K562 (cell line): ENCODE data around the gene COL23A1. TPM values are rescaled to one million over a fixed set of nuclear protein-coding genes. Genes with fewer than 3 reads are reported as not detected.

Experiments used
- ATAC-seq: fragments of 200-7000 bp; cut with Tn5 transposase; 3 replicates; pipeline ENCODE4 v1.9.1; 2020; ENCODE audit warnings: moderate library complexity
- BruUV-seq: library from RNA; stranded (reverse); fragments of 400-500 nt; replicated peaks from 2 replicates; lab custom pipeline; 2021; lab: Mats Ljungman, UMichigan
- CTCF ChIA-PET: fragments of 300-600 bp; formaldehyde crosslinking; extraction: SDS; loops from one replicate; lab custom pipeline; 2021; ENCODE audit warnings: low intra/inter-chr PET ratio; lab: Yijun Ruan, JAX
- POLR2A ChIA-PET: fragments of 300-600, 350-650 bp; sonication (Branson Sonifier 250); formaldehyde crosslinking; extraction: SDS; loops from one replicate; lab custom pipeline; 2021; ENCODE audit warnings: antibody characterized with exemption, inconsistent platforms; lab: Yijun Ruan, JAX
- DNase-seq, 4 experiments: peaks; one replicate each; pipeline versions ENCODE4 v3.0.0 to v3.0.0-alpha.2; 2011 to 2018; ENCODE audit warnings: low spot score in 3 of 4, mixed read lengths in 3 of 4; ENCODE audit errors: extremely low read depth in 1 of 4
- FAIRE-seq: peaks from 2 replicates; lab custom pipeline; 2011; peaks lifted over from hg19 to GRCh38; lab: Jason Lieb, UNC
- H2AFZ ChIP-seq: 2 replicates; pipeline ENCODE4 v1.6.0; 2011; ENCODE audit warnings: low read depth, low read length, control low read depth, inconsistent platforms
- H3K27ac ChIP-seq: fragments of 200-600 bp; 3 replicates; pipeline ENCODE4 v1.8.0; 2011; ENCODE audit warnings: low read depth, mild to moderate bottlenecking, control low read depth, inconsistent platforms, low read length, moderate library complexity, mixed read lengths; ENCODE audit errors: extremely low read depth
- H3K27me3 ChIP-seq, 2 experiments: fragments of 300-600 bp in 1 of 2; 2 replicates in 1 of 2; 3 replicates in 1 of 2; pipeline versions ENCODE4 v1.6.0 to v1.8.0; 2011; ENCODE audit warnings: inconsistent platforms in 2 of 2, low read length in 2 of 2, mild to moderate bottlenecking in 1 of 2, mixed read lengths in 1 of 2, moderate library complexity in 1 of 2; ENCODE audit not compliant: control insufficient read depth in 2 of 2, insufficient read depth in 2 of 2
- H3K36me3 ChIP-seq: fragments of 300-600 bp; 3 replicates; pipeline ENCODE4 v1.8.0; 2011; ENCODE audit warnings: mild to moderate bottlenecking, low read length, inconsistent platforms; ENCODE audit not compliant: control insufficient read depth, insufficient read depth
- H3K4me1 ChIP-seq, 2 experiments: fragments of 200-600 bp in 1 of 2; replicated peaks in 1 of 2; 2 replicates in 1 of 2; 3 replicates in 1 of 2; pipeline versions ENCODE4 v1.5.1 to v1.8.0; 2011; ENCODE audit warnings: inconsistent platforms in 2 of 2, low read length in 2 of 2, mild to moderate bottlenecking in 1 of 2, mixed read lengths in 1 of 2, moderate library complexity in 1 of 2; ENCODE audit not compliant: control insufficient read depth in 2 of 2, insufficient read depth in 2 of 2
- H3K4me2 ChIP-seq: 2 replicates; pipeline ENCODE4 v1.6.1; 2011; ENCODE audit warnings: low read length, control low read depth, inconsistent platforms, mixed read lengths; ENCODE audit not compliant: insufficient read depth
- H3K4me3 ChIP-seq: fragments of 200-600 bp; sonication (generic), shearing (Covaris generic); 2 replicates; pipeline ENCODE4 v1.5.1; 2016; ENCODE audit warnings: control low read depth, inconsistent platforms
- H3K79me2 ChIP-seq: fragments of 200-600 bp; 3 replicates; pipeline ENCODE4 v1.8.0; 2011; ENCODE audit warnings: low read length, inconsistent platforms; ENCODE audit not compliant: control insufficient read depth, insufficient read depth
- H3K9ac ChIP-seq, 2 experiments: 2 replicates each; pipeline versions ENCODE4 v1.6.0 to v1.6.1; 2011; ENCODE audit warnings: low read depth in 2 of 2, low read length in 2 of 2, control low read depth in 1 of 2, inconsistent platforms in 1 of 2, mild to moderate bottlenecking in 1 of 2, mixed read lengths in 1 of 2; ENCODE audit not compliant: insufficient read depth in 1 of 2
- H3K9me1 ChIP-seq: one replicate; pipeline ENCODE4 v1.6.0; 2011; ENCODE audit warnings: inconsistent platforms, mild to moderate bottlenecking, low read length, moderate library complexity; ENCODE audit not compliant: control insufficient read depth, insufficient read depth
- H3K9me3 ChIP-seq: replicated peaks from 2 replicates; pipeline ENCODE4 v1.5.1; 2011; ENCODE audit warnings: low read depth, low read length, inconsistent platforms; ENCODE audit not compliant: control insufficient read depth, insufficient read depth
- H4K20me1 ChIP-seq: replicated peaks from 2 replicates; pipeline ENCODE4 v1.6.1; 2011; ENCODE audit warnings: low read length, inconsistent platforms, mixed read lengths; ENCODE audit not compliant: control insufficient read depth, insufficient read depth
- BRCA1 ChIP-seq, 2 experiments: fragments of 450-650 bp in 1 of 2; sonication (generic) in 1 of 2; formaldehyde crosslinking in 1 of 2; IDR thresholded peaks; 2 replicates each; pipeline versions ENCODE4 v1.5.0 to v1.6.1; 2017 to 2020; ENCODE audit warnings: mild to moderate bottlenecking in 1 of 2, missing genetic modification reagents in 1 of 2
- ETV1 ChIP-seq: fragments of 450-650 bp; conservative IDR thresholded peaks from 2 replicates; pipeline ENCODE4 v1.6.1; 2016; ENCODE audit warnings: missing genetic modification characterization, control low read depth, low read depth, missing compliant biosample characterization
- KLF13 ChIP-seq: fragments of 450-650 bp; IDR thresholded peaks from 2 replicates; pipeline ENCODE4 v1.6.1; 2016; ENCODE audit warnings: missing genetic modification characterization, low read depth, mild to moderate bottlenecking, missing compliant biosample characterization, moderate library complexity, borderline replicate concordance
- MCM2 ChIP-seq: fragments of 450-650 bp; IDR thresholded peaks from 2 replicates; pipeline ENCODE4 v1.6.1; 2017; ENCODE audit warnings: low read depth, mild to moderate bottlenecking
- PATZ1 ChIP-seq: fragments of 250-450 bp; sonication (Bioruptor Pico); IDR thresholded peaks from 2 replicates; pipeline ENCODE4 v1.5.0; 2020; ENCODE audit warnings: mild to moderate bottlenecking, borderline replicate concordance
- SNIP1 ChIP-seq: fragments of 450-650 bp; IDR thresholded peaks from 2 replicates; pipeline ENCODE4 v1.7.1; 2017; ENCODE audit warnings: low read depth, mild to moderate bottlenecking
- USF1 ChIP-seq: sonication (generic); formaldehyde crosslinking; IDR thresholded peaks from 2 replicates; pipeline ENCODE4 v1.9.0; 2022; ENCODE audit warnings: mild to moderate bottlenecking, missing genetic modification reagents
- ZHX1 ChIP-seq: fragments of 150-350 bp; conservative IDR thresholded peaks from 2 replicates; pipeline ENCODE4 v1.6.1; 2014; ENCODE audit warnings: low read length
- WGBS: fragments of 100-300 bp; shearing (Covaris generic); methylation state at CpG from one replicate; pipeline ENCODE4 v1.1.6; 2016; ENCODE audit warnings: low coverage, mixed read lengths; ENCODE audit not compliant: insufficient coverage; ENCODE audit errors: missing lambda C conversion rate; 5-methylcytosine and 5-hydroxymethylcytosine counted together
- in situ Hi-C: fragments of 300-500 bp; cut with MboI; formaldehyde crosslinking; loops from 4 replicates; pipeline ENCODE4 v1.15.0; 2018; ENCODE audit warnings: inconsistent platforms, mixed read lengths
- intact Hi-C: fragments of 100-400 bp; cut with micrococcal nuclease; formaldehyde crosslinking; loops from 2 replicates; pipeline ENCODE4 v1.14.2; 2022
- polyA plus RNA-seq, 8 experiments: library from polyadenylated mRNA; depleted of rRNA in 4 of 8; stranded (reverse) in 5 of 8; unstranded in 3 of 8; fragments of >200 nt; fragmentation: Nextera tagmentation in 2 of 8; fragmentation: Illumina TruSeq in 1 of 8; extraction: Ambion mirVana in 2 of 8; extraction: Trizol in 1 of 8; gene quantifications; 2 replicates each; pipeline versions ENCODE4 v1.2.1 to v1.2.3, GENCODE V29; 2011 to 2014; ENCODE audit warnings: inconsistent platforms in 1 of 8, missing spikeins in 1 of 8
- total RNA-seq, 7 experiments: library from RNA; depleted of rRNA in 6 of 7; stranded (reverse); fragments of >200 nt in 6 of 7; fragmentation: Illumina TruSeq in 2 of 7; extraction: Trizol in 2 of 7; gene quantifications; 2 replicates each; pipeline versions ENCODE4 v1.2.1 to v1.2.3, GENCODE V29; 2011 to 2021; ENCODE audit warnings: low replicate concordance in 1 of 7

Gene COL23A1
- total and polyA plus RNA-seq, 9 of the 15 experiments (the other 6 are each of a cell fraction or from before 2014, with no cell fraction given) = 0.09 TPM; not detected in 8

GRCh38 chr5:178361657-178362445 lies 228.3 kb downstream of the COL23A1 start:
- BruUV-seq = no TSS peak
- intact Hi-C loops = no loop called here
- peaks cover 4% of the 10 kb centered on the region for H3K9me1 ChIP-seq
- H3K9ac ChIP-seq = no peak overlapping the region; a peak in 1 of 4 replicates
- ChIA-PET POLR2A (interaction anchor here (0.6 kb wide), 3 partner anchors 24 to 835 kb away, joined by 3 read pairs; no protein-coding TSS in a partner anchor), CTCF (no interaction called here)
- H3K79me2 ChIP-seq = no peaks in the 10 kb centered on the region
- no peaks in the 10 kb centered on the region for H3K36me3 ChIP-seq
- no peak overlapping the region for H2AFZ ChIP-seq
- no peak overlapping the region for H3K4me2 ChIP-seq
- peaks cover 6% of the 10 kb centered on the region; the same call in 1 of the 2 replicates for H3K9me3 ChIP-seq
- in situ Hi-C loops = no loop called here
- FAIRE-seq (no peak), DNase-seq (no peak), ATAC-seq (no peak)
- H3K4me1 ChIP-seq = peaks cover 0 to 6% of the 10 kb centered on the region in 2 experiments; a peak in 1 of 5 replicates
- no peak overlapping the region for H3K4me3 ChIP-seq
- 2% methylated on average over 19 of the region's 19 CpGs for WGBS
- H3K27ac ChIP-seq = no peak overlapping the region
- no peaks in the 10 kb centered on the region; the same call in 1 of the 2 replicates for H4K20me1 ChIP-seq
- peaks cover 31 to 80% of the 10 kb centered on the region in 2 experiments for H3K27me3 ChIP-seq
- TF ChIP-seq ZHX1 = no peak
- TF ChIP-seq SNIP1 = no peak
- no peak for TF ChIP-seq USF1
- no peak for TF ChIP-seq ETV1 (tag)
- TF ChIP-seq BRCA1 (IDR thresholded peaks at IDR 0.05) = no peak
- TF ChIP-seq BRCA1 (CRISPR knock-in tag; IDR thresholded peaks at IDR 0.05) = no peak
- TF ChIP-seq KLF13 (tag) = no peak
- no peak for TF ChIP-seq PATZ1
- no peak for TF ChIP-seq MCM2
